GM18858 (cell line): ENCODE data around the gene NEDD1.

Experiments
- ATAC-seq: cut with Tn5 transposase; IDR thresholded peaks from one replicate; pipeline ENCODE4 v1.9.1; 2021; ENCODE audit not compliant: unreplicated experiment

The NEDD1 gene

GRCh38 chr12:96906849-96907670 is at the start of gene NEDD1:
Gene NEDD1 (plus strand): TSS chr12:96907257. CDS start chr12:96909760, 2,503 bp downstream.
- ATAC-seq: peak; percentile 87

GRCh38 chr12:96858162-96858561 is 48.9 kb upstream of the NEDD1 start:
- no peak for ATAC-seq

- no peak for ATAC-seq
Measured at GRCh38 chr12:96861656-96862055, 45.4 kb upstream of the NEDD1 start.

- ATAC-seq: no peak
Measured at GRCh38 chr12:96862326-96862725, 44.7 kb upstream of the NEDD1 start.

GRCh38 chr12:96864335-96864734 is 42.7 kb upstream of the NEDD1 start:
- ATAC-seq: no peak

GRCh38 chr12:96866801-96867590 is 40.1 kb upstream of the NEDD1 start:
- no peak for ATAC-seq

GRCh38 chr12:96870946-96871345 is 36.1 kb upstream of the NEDD1 start:
- ATAC-seq: no peak

- ATAC-seq: no peak
Measured at GRCh38 chr12:96872961-96873360, 34.1 kb upstream of the NEDD1 start.

GRCh38 chr12:96874211-96874610 is 32.8 kb upstream of the NEDD1 start:
- no peak for ATAC-seq

- ATAC-seq: no peak
Measured at GRCh38 chr12:96876966-96877365, 30.1 kb upstream of the NEDD1 start.

GRCh38 chr12:96878704-96879103 is 28.4 kb upstream of the NEDD1 start:
- no peak for ATAC-seq

- no peak for ATAC-seq
Measured at GRCh38 chr12:96879301-96879700, 27.8 kb upstream of the NEDD1 start.

GRCh38 chr12:96880220-96880619 is 26.8 kb upstream of the NEDD1 start:
- ATAC-seq: no peak

- no peak for ATAC-seq
Measured at GRCh38 chr12:96881608-96882007, 25.4 kb upstream of the NEDD1 start.

GRCh38 chr12:96882862-96883261 is 24.2 kb upstream of the NEDD1 start:
- ATAC-seq: no peak

- ATAC-seq: no peak
Measured at GRCh38 chr12:96883571-96883970, 23.5 kb upstream of the NEDD1 start.

GRCh38 chr12:96886998-96887677 is 19.9 kb upstream of the NEDD1 start:
- no peak for ATAC-seq

GRCh38 chr12:96889273-96889933 is 17.7 kb upstream of the NEDD1 start:
- ATAC-seq: no peak

- no peak for ATAC-seq
Measured at GRCh38 chr12:96890331-96890730, 16.7 kb upstream of the NEDD1 start.

GRCh38 chr12:96892104-96892503 is 15.0 kb upstream of the NEDD1 start:
- no peak for ATAC-seq

- no peak for ATAC-seq
Measured at GRCh38 chr12:96897421-96897820, 9.6 kb upstream of the NEDD1 start.
